ENCODE results near the gene ARID5B.

The ARID5B gene

DNA sequence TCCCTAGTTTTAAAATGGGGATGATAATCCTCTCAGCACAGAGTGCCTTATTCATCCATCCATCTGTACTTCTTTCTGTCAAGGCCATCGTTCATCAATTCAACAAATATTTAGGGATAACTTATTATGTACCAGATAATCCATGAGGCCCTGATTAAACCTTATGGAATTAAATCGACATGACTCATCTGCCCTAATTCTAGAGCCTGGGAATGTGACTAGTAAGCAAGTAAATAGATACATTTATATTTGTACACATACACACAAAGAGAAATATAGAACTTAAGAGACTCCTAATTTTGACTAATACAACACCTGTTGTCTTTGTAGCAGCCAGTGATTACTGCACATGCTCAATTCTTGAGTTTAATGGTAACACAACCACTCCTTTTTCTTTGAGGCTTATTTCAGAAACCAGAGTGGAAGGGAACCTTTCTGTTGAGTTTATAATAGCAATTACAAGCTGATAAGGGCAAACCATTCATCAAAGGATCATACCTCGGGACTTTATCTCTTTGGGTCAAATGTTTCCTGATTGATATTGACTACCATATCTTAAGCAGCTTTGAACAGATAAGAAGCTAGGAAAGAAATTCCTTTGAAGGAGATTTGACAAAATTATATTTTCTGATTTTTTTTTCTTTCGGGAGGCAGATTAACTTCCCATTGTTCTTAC, 122.7 kb downstream of the ARID5B start:
- Histone ChIP-seq H3K4me1 (ENCODE audit: insufficient read depth, low read length) (no peaks in the 10 kb centered on the region), H4K20me1 (ENCODE audit: insufficient read depth, low read length) (no peaks in the 10 kb centered on the region)
- no peak for ATAC-seq (ENCODE audit: insufficient read depth, low read depth)

DNA sequence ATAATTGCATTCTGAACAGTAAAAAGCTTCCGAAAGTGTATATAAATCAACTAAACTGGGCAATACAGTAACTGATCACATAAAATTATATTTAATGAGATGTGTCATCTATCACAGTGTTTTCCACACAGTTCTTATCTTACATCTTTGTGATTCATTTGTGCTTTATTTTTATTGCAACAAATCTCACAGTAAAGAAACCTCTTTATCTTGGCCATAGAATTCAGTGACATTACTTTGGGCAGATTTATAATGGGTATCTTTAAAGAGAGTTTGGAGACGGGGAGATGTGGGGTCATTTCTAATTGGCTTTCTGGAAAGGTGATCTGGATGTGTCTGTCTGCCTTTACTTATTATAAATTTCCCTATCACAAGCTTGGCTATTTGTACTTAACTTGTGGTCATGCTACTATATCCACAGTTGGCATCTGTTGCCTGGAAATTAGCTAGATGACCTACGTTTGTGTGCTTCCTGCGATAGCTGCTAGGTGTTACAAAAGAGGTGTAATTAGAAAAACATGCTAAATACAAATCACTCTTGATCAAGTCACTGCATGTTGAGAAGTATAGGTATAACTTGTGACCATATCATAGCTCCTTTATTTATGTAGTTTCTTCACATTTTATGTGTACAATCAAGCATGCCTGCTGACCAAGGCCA, 123.8 kb downstream of the ARID5B start:
- no peak overlapping the region for H3K27ac ChIP-seq (ENCODE audit: low read length)
- no peak overlapping the region for H2AFZ ChIP-seq (ENCODE audit: low read depth, low read length)
- H3K4me3 ChIP-seq (ENCODE audit: low read depth in 1 of 2, low read length in 2 of 2): no peak overlapping the region
- no peak overlapping the region for H3K9ac ChIP-seq (ENCODE audit: low read depth, low read length)
- TF ChIP-seq EZH2 (IDR thresholded peaks at IDR 0.05; ENCODE audit: borderline replicate concordance, low read depth, low read length, severe bottlenecking) (no peak), CTCF (IDR thresholded peaks at IDR 0.05; ENCODE audit: borderline replicate concordance, extremely low read depth, low read length, poor library complexity, severe bottlenecking) (no peak)
- H3K79me2 ChIP-seq (ENCODE audit: insufficient read depth, low read length): no peaks in the 10 kb centered on the region
- no peaks in the 10 kb centered on the region for H3K4me1 ChIP-seq (ENCODE audit: insufficient read depth, low read length)
- DNase-seq: no peak
- H3K36me3 ChIP-seq (ENCODE audit: insufficient read depth, low read length): no peaks in the 10 kb centered on the region
- no peaks in the 10 kb centered on the region for H3K9me3 ChIP-seq (ENCODE audit: insufficient read depth, low read length, severe bottlenecking)
- no peaks in the 10 kb centered on the region for H3K27me3 ChIP-seq (ENCODE audit: insufficient read depth, low read length, poor library complexity)
- no peak overlapping the region for H3K4me2 ChIP-seq (ENCODE audit: insufficient read depth, low read length)
- H4K20me1 ChIP-seq (ENCODE audit: insufficient read depth, low read length): no peaks in the 10 kb centered on the region
- no peak for ATAC-seq (ENCODE audit: insufficient read depth, low read depth)

More for the DNA sequence above, 122.7 kb downstream of the ARID5B start:
- H3K36me3 ChIP-seq (ENCODE audit: insufficient read depth, low read length): no peaks in the 10 kb centered on the region
- no peaks in the 10 kb centered on the region for H3K79me2 ChIP-seq (ENCODE audit: insufficient read depth, low read length)
- H3K27ac ChIP-seq (ENCODE audit: low read length): no peak overlapping the region
- H3K4me3 ChIP-seq (ENCODE audit: low read depth in 1 of 2, low read length in 2 of 2): no peak overlapping the region
- TF ChIP-seq CTCF (IDR thresholded peaks at IDR 0.05; ENCODE audit: borderline replicate concordance, extremely low read depth, low read length, poor library complexity, severe bottlenecking) (no peak), EZH2 (IDR thresholded peaks at IDR 0.05; ENCODE audit: borderline replicate concordance, low read depth, low read length, severe bottlenecking) (no peak)
- H3K27me3 ChIP-seq (ENCODE audit: insufficient read depth, low read length, poor library complexity): no peaks in the 10 kb centered on the region
- DNase-seq: no peak
- no peak overlapping the region for H2AFZ ChIP-seq (ENCODE audit: low read depth, low read length)
- no peaks in the 10 kb centered on the region for H3K9me3 ChIP-seq (ENCODE audit: insufficient read depth, low read length, severe bottlenecking)
- H3K4me2 ChIP-seq (ENCODE audit: insufficient read depth, low read length): no peak overlapping the region
- no peak overlapping the region for H3K9ac ChIP-seq (ENCODE audit: low read depth, low read length)

GRCh38 chr10:62025901-62026879, 124.7 kb downstream of the ARID5B start:
- H3K27me3 ChIP-seq (ENCODE audit: insufficient read depth, low read length, poor library complexity): no peaks in the 10 kb centered on the region
- no peak overlapping the region for H3K4me2 ChIP-seq (ENCODE audit: insufficient read depth, low read length)
- no peak overlapping the region for H2AFZ ChIP-seq (ENCODE audit: low read depth, low read length)
- H4K20me1 ChIP-seq (ENCODE audit: insufficient read depth, low read length): no peaks in the 10 kb centered on the region
- no peak overlapping the region for H3K4me3 ChIP-seq (ENCODE audit: low read depth in 1 of 2, low read length in 2 of 2)
- H3K9me3 ChIP-seq (ENCODE audit: insufficient read depth, low read length, severe bottlenecking): no peaks in the 10 kb centered on the region
- no peaks in the 10 kb centered on the region for H3K79me2 ChIP-seq (ENCODE audit: insufficient read depth, low read length)
- no peak overlapping the region for H3K9ac ChIP-seq (ENCODE audit: low read depth, low read length)
- TF ChIP-seq CTCF (IDR thresholded peaks at IDR 0.05; ENCODE audit: borderline replicate concordance, extremely low read depth, low read length, poor library complexity, severe bottlenecking) (no peak), EZH2 (IDR thresholded peaks at IDR 0.05; ENCODE audit: borderline replicate concordance, low read depth, low read length, severe bottlenecking) (no peak)
- H3K36me3 ChIP-seq (ENCODE audit: insufficient read depth, low read length): no peaks in the 10 kb centered on the region
- H3K4me1 ChIP-seq (ENCODE audit: insufficient read depth, low read length): no peaks in the 10 kb centered on the region
- DNase-seq (no peak), ATAC-seq (ENCODE audit: insufficient read depth, low read depth) (no peak)
- no peak overlapping the region for H3K27ac ChIP-seq (ENCODE audit: low read length)
